Fibroblast of the aortic adventitia (primary cell): ENCODE results near the gene ISLR2. TPM values are rescaled to one million over a fixed set of nuclear protein-coding genes. Genes with fewer than 3 reads are reported as not detected.

Experiments
- DNase-seq: peaks from one replicate; pipeline ENCODE4 v3.0.0-alpha.2; 2010; ENCODE audit warnings: low read depth
- H3K4me3 ChIP-seq: 2 replicates; pipeline ENCODE4 v1.5.1; 2011; ENCODE audit warnings: low read depth, mild to moderate bottlenecking, control low read depth, low read length, moderate library complexity
- CTCF ChIP-seq: IDR thresholded peaks from 2 replicates; pipeline ENCODE4 v1.5.1; 2011; ENCODE audit warnings: mild to moderate bottlenecking, low read length, control low read depth, inconsistent platforms; ENCODE audit not compliant: insufficient read depth
- total RNA-seq: library from RNA; depleted of rRNA; stranded (reverse); fragments of >200 nt; gene quantifications from 2 replicates; pipeline ENCODE4 v1.2.3, GENCODE V29; 2012; ENCODE audit warnings: low replicate concordance

ISLR2 gene
- total RNA-seq, 1 donor, result 0.36 TPM

- TF ChIP-seq CTCF, result no peak
- H3K4me3 ChIP-seq, result no peak overlapping the region
- DNase-seq, result peak; percentile 99
Measured at GRCh38 chr15:74179101-74179841, 48.9 kb downstream of the ISLR2 start.

DNA sequence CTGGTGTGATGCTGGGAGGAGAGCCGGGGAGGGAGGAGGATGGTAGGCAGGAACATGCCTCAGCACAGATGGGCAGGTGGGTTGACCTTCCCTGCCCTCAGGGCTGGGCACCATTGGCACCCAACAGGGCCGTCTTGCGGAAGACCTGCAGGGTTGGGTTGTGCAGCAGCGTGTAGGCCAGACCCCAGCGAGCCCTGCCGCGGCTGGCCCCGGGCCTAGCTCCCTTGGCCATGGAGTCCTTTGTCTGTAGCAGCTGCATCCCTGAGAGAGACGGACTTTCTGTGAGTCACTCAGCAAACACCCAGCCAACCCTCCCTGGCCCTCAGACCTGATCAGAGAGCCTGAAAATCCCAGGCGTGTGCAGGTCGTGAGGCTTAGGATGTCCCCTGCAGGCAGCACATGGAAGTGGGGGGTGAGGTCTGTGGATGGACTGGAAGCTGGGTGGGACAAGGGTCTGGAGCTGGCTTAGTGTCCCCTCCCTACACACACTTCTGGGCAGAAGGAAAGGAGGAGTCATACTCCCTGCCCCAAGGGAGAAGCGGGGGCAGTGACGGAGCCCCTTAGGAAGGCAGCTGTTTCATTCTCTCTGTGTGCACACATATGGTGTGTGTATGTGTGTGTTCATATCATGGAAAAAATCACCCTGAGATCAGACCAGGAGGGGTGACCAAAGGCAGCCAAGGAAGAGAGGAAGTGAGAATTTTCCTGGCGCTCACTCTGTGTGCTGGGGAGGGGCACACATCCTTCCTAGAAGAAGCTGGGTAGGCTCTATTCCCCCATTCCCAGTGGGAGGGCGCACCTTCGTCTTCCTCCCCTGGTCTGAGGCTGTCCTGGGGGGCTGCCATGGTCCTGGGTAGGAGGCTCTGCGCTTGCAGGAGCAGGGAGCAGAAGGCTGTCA, 49.8 kb downstream of the ISLR2 start:
- peak overlapping the region; percentile 9 for H3K4me3 ChIP-seq
- DNase-seq, result peak; percentile 86
- TF ChIP-seq CTCF, result peak; percentile 57

DNA sequence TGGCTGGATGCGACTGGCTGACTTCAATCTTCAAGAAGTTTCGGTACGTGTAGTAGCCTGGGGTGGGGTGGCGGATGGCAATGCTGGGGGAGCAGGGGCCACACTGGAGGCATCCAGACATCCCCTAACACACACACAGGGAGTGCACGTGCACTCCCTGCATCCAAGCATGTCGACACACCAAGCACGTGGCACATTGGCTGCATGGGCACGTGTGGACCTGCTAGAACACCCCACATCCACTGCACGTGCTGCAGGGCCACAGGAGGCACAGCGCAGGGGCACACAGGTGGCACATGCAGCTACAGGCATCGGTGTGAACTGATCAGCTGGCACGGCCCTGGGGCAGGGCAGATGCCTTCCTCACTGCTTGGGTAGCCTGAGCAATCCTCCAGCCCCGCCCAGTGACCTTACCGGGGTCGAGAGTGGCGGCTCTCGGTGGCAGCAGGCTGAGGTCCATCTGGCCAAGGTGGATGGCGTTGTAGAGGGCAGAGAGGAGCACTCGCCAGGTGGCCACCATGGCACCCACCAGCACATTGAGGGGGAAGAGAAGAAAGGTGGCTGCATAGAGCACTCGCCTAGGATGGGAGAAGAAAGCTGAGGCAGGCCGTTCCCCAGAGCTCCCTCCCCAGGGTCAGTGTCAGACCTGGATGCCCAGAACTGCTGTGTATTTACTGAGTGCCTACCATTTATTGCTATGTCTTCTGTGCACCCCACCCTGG, 50.7 kb downstream of the ISLR2 start:
- DNase-seq, result no peak
- H3K4me3 ChIP-seq, result no peak overlapping the region
- no peak for TF ChIP-seq CTCF

GRCh38 chr15:74182131-74182530, 51.7 kb downstream of the ISLR2 start:
- DNase-seq, result no peak
- H3K4me3 ChIP-seq, result no peak overlapping the region
- no peak for TF ChIP-seq CTCF

DNA sequence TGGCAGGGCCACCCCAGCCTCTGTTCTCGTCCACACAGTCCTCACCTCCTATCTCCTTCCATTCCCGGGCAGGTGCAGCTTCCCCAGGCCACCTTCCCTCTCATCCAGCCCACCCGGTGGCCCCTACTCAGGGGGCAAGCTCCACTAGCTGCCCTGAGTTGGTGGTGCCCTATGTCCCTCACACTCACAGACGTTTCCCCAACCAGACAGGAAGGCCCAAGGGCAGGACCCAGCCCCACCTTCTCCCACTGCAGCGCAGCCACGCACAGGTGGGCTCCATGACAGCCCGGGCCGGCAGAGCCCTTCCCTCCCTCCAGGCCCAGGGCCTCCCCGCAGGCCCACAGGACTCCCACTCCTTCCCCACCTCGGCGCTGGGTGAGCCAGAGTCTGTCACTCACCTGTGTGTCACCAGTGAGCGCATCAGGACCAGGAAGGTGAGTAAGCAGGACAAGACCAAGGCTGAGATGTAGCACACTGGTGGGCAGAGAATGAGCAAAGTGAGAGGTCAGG, 54.3 kb downstream of the ISLR2 start:
- DNase-seq, result no peak
- no peak for TF ChIP-seq CTCF
- H3K4me3 ChIP-seq, result no peak overlapping the region

DNA sequence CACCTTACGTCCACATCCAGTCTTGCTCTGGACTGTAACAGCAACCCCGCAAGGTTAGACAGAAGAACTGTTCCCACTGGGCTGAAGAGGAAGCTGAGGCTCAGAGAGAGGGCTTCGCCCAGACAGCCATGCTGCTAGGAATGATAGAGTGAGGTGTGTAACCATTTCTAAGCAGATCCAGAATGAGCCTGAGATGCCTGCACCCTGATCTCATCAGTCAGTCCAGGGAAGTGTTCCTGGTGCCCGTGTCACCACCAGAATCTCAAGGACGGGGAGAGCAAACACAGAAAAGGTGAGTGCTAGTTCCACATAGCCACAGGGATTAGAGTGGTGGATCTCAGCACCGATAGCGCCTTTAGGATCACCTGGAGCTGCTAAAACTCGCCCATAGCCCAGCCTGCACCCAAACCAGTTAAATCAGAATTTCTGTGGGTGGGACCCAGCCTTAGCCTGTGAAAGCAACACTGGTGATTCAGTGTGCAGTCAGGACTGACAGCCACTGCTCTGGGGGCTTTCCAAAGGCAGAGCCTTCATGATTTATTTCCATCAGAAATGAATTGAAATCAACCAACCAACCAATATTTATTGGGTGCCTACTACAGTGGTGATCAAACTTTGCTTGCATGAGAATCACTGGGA, 55.4 kb downstream of the ISLR2 start:
- no peak overlapping the region for H3K4me3 ChIP-seq
- no peak for TF ChIP-seq CTCF
- DNase-seq, result no peak
